GM12878 (cell line): ENCODE data around the gene PRPSAP1. TPM values are rescaled to one million over a fixed set of nuclear protein-coding genes. Genes with fewer than 3 reads are reported as not detected.

Experiments used
- ATAC-seq: fragments of 200-7000 bp; cut with Tn5 transposase; 3 replicates; pipeline ENCODE4 v1.9.1; 2020; ENCODE audit warnings: mild to moderate bottlenecking, moderate library complexity
- BruUV-seq: library from RNA; stranded (reverse); fragments of 400-500 nt; replicated peaks from 2 replicates; lab custom pipeline; 2021; lab: Mats Ljungman, UMichigan
- CTCF ChIA-PET: fragments of 300-600 bp; sonication (Branson Sonifier 250); formaldehyde crosslinking; extraction: SDS; loops from one replicate; lab custom pipeline; 2021; ENCODE audit warnings: inconsistent platforms; lab: Yijun Ruan, JAX
- POLR2A ChIA-PET: fragments of 350-600 bp; formaldehyde crosslinking; extraction: SDS; loops from one replicate; lab custom pipeline; 2021; ENCODE audit warnings: inconsistent platforms; lab: Charles Lee
- RAD21 ChIA-PET: fragments of 300-600 bp; sonication (Branson Sonifier 250); formaldehyde crosslinking; loops from one replicate; lab custom pipeline; 2023; ENCODE audit warnings: antibody characterized with exemption; ENCODE audit not compliant: unreplicated experiment; lab: Charles Lee
- SMC1A ChIA-PET: fragments of 300-600 bp; sonication (Branson Sonifier 250); formaldehyde crosslinking; loops from one replicate; lab custom pipeline; 2023; ENCODE audit not compliant: unreplicated experiment, uncharacterized antibody; lab: Charles Lee
- DNase-seq: peaks from one replicate; pipeline ENCODE4 v3.0.0-alpha.2; 2011; ENCODE audit warnings: low read depth, low spot score
- FAIRE-seq: peaks from 3 replicates; lab custom pipeline; 2011; peaks lifted over from hg19 to GRCh38; lab: Jason Lieb, UNC
- H2AFZ ChIP-seq: 2 replicates; pipeline ENCODE4 v1.6.0; 2011; ENCODE audit warnings: low read depth, low read length, control low read depth; ENCODE audit not compliant: control insufficient read depth
- H3K27ac ChIP-seq: 2 replicates; pipeline ENCODE4 v1.5.1; 2011; ENCODE audit warnings: control low read depth; ENCODE audit not compliant: control insufficient read depth, insufficient read depth
- H3K27me3 ChIP-seq, 2 experiments: replicated peaks in 1 of 2; 2 replicates each; pipeline versions ENCODE4 v1.6.0 to v1.6.1; 2011; ENCODE audit warnings: low read length in 1 of 2; ENCODE audit not compliant: control insufficient read depth in 2 of 2, insufficient read depth in 2 of 2
- H3K36me3 ChIP-seq, 2 experiments: 2 replicates each; pipeline ENCODE4 v1.5.1; 2011; ENCODE audit warnings: low read length in 1 of 2; ENCODE audit not compliant: control insufficient read depth in 2 of 2, insufficient read depth in 2 of 2
- H3K4me1 ChIP-seq: 2 replicates; pipeline ENCODE4 v1.6.1; 2011; ENCODE audit warnings: mild to moderate bottlenecking, low read length, moderate library complexity, mixed read lengths; ENCODE audit not compliant: control insufficient read depth, insufficient read depth
- H3K4me2 ChIP-seq: 2 replicates; pipeline ENCODE4 v1.6.0; 2011; ENCODE audit warnings: control low read depth; ENCODE audit not compliant: control insufficient read depth, insufficient read depth
- H3K4me3 ChIP-seq: fragments of 200-600 bp; sonication (generic); 2 replicates; pipeline ENCODE4 v1.5.1; 2016
- H3K79me2 ChIP-seq: 2 replicates; pipeline ENCODE4 v1.6.0; 2011; ENCODE audit warnings: low read length; ENCODE audit not compliant: control insufficient read depth, insufficient read depth
- H3K9ac ChIP-seq: 2 replicates; pipeline ENCODE4 v1.8.0; 2011; ENCODE audit warnings: low read length, control low read depth, mixed read lengths; ENCODE audit not compliant: control insufficient read depth, insufficient read depth
- H3K9me3 ChIP-seq: replicated peaks from 3 replicates; pipeline ENCODE4 v1.5.1; 2011; ENCODE audit warnings: mild to moderate bottlenecking, low read length; ENCODE audit not compliant: control insufficient read depth, insufficient read depth
- H4K20me1 ChIP-seq: 2 replicates; pipeline ENCODE4 v1.6.0; 2011; ENCODE audit not compliant: control insufficient read depth, insufficient read depth
- LARP7 ChIP-seq: fragments of 450-650 bp; IDR thresholded peaks from 2 replicates; pipeline ENCODE4 v1.6.1; 2017; ENCODE audit warnings: mild to moderate bottlenecking
- NFIC ChIP-seq: IDR thresholded peaks from 2 replicates; pipeline ENCODE4 v1.6.1; 2012; ENCODE audit warnings: low read depth, mild to moderate bottlenecking, inconsistent platforms, low read length, moderate library complexity
- NRF1 ChIP-seq: conservative IDR thresholded peaks from 2 replicates; pipeline ENCODE4 v1.6.1; 2011; ENCODE audit warnings: mild to moderate bottlenecking, low read depth, low read length, improper control_type of control experiment
- PAX8 ChIP-seq: fragments of 450-650 bp; IDR thresholded peaks from 2 replicates; pipeline ENCODE4 v1.6.1; 2017; ENCODE audit warnings: mild to moderate bottlenecking, moderate library complexity
- PML ChIP-seq: IDR thresholded peaks from 2 replicates; pipeline ENCODE4 v1.6.1; 2012; ENCODE audit warnings: low read length, inconsistent platforms
- POLR2AphosphoS5 ChIP-seq: IDR thresholded peaks from 2 replicates; pipeline ENCODE4 v1.6.1; 2011; ENCODE audit warnings: mild to moderate bottlenecking, low read length, inconsistent platforms
- RFX5 ChIP-seq: IDR thresholded peaks from 2 replicates; pipeline ENCODE4 v1.6.1; 2011; ENCODE audit warnings: low read depth, low read length, improper control_type of control experiment
- SMAD1 ChIP-seq: fragments of 450-650 bp; IDR thresholded peaks from 2 replicates; pipeline ENCODE4 v1.6.1; 2018; ENCODE audit warnings: mild to moderate bottlenecking, low read depth; ENCODE audit not compliant: partially characterized antibody
- WGBS: methylation state at CpG from one replicate; pipeline ENCODE4 v1.1.6; 2016; ENCODE audit warnings: low lambda C conversion rate; ENCODE audit not compliant: insufficient replicate concordance, insufficient coverage; ENCODE audit errors: missing lambda C conversion rate; 5-methylcytosine and 5-hydroxymethylcytosine counted together
- in situ Hi-C: fragments of 300-500 bp; cut with MboI; formaldehyde crosslinking; loops from 9 replicates; pipeline ENCODE4 v1.14.3; 2018; ENCODE audit warnings: mixed read lengths
- intact Hi-C: fragments of 100-400 bp; cut with micrococcal nuclease; formaldehyde crosslinking; loops from one replicate; pipeline ENCODE4 v1.14.2; 2022; ENCODE audit not compliant: unreplicated experiment
- polyA plus RNA-seq, 11 experiments: library from polyadenylated mRNA; depleted of rRNA in 4 of 11; unstranded in 6 of 11; stranded (reverse) in 5 of 11; fragments of >200 nt; fragmentation: Nextera tagmentation in 4 of 11; fragmentation: Illumina TruSeq in 1 of 11; extraction: Ambion mirVana in 4 of 11; extraction: Trizol in 1 of 11; gene quantifications; 1 replicate in 1 of 11; 2 replicates in 10 of 11; pipeline versions ENCODE4 v1.2.1 to v1.2.3, GENCODE V29; 2011 to 2016; ENCODE audit warnings: inconsistent platforms in 2 of 11, missing spikeins in 2 of 11, low read depth in 1 of 11
- total RNA-seq, 4 experiments: library from RNA; depleted of rRNA in 3 of 4; stranded (reverse); fragments of >200 nt in 3 of 4; fragmentation: Illumina TruSeq in 1 of 4; extraction: Trizol in 1 of 4; gene quantifications; 2 replicates each; pipeline versions ENCODE4 v1.2.1 to v1.2.3, GENCODE V29; 2013 to 2021
- TF ChIP-seq, protein P1 (sequence below): fragments of 450-650 bp; IDR thresholded peaks from 2 replicates; pipeline ENCODE4 v1.6.1; 2017; ENCODE audit warnings: low read depth, mild to moderate bottlenecking, moderate library complexity
- TF ChIP-seq, protein P2 (sequence below): fragments of 450-650 bp; IDR thresholded peaks from 2 replicates; pipeline ENCODE4 v1.6.1; 2017; ENCODE audit warnings: mild to moderate bottlenecking, moderate library complexity

The PRPSAP1 gene
- total and polyA plus RNA-seq, 10 of the 15 experiments (the other 5 are each of a cell fraction or from before 2014, with no cell fraction given), result 15.8 to 84.2 (median 44.2) TPM

DNA sequence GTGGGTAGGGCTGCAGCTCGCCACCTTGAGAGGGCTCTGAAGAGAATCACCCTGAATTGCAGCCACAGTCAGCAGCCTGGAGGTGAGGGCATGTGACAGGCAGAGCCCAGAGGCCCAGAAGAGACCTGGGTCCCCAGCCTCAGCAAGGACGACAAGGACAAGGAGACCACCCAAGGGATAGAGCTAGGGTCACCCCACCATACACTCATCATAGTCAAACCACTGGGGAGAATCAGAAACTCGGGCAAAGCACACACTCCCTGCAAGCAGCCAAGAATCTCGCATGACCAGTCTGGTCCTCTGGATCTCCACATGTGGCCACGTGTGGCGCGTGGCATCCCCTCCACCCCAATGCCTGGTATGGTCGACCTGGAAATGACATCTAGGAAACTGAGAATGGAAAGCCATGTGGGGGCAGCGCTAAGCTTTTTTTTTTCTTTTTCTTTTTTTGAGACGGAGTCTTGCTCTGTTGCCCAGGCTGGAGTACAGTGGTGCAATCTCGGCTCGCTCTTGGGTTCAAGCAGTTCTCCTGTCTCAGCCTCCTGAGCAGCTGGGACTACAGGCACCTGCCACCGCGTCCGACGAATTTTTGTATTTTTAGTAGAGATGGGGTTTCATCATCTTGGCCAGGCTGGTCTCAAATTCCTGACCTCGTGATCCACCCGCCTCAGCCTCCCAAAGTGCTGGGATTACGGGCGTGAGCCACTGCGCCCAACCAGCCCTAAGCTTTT lies 26.1 kb upstream of the PRPSAP1 start:
- Histone ChIP-seq H3K27ac (no peak overlapping the region), H3K4me1 (peaks cover 13% of the 10 kb centered on the region), H3K36me3 (no peaks in the 10 kb centered on the region), H4K20me1 (no peaks in the 10 kb centered on the region), H3K4me2 (no peak overlapping the region), H3K9ac (no peak overlapping the region), H3K79me2 (no peaks in the 10 kb centered on the region), H3K27me3 (peaks cover 0 to 2% of the 10 kb centered on the region in 2 experiments; a peak in 2 of 4 replicates), H3K9me3 (no peaks in the 10 kb centered on the region), H2AFZ (no peak overlapping the region), H3K4me3 (no peak overlapping the region)
- in situ Hi-C loops, result no loop called here
- 69% methylated on average over 21 of the region's 21 CpGs for WGBS
- BruUV-seq, result no TSS peak
- DNase-seq (no peak), ATAC-seq (no peak), FAIRE-seq (no peak)
- TF ChIP-seq PAX8, result no peak
- TF ChIP-seq POLR2AphosphoS5, result no peak
- no peak for TF ChIP-seq NRF1
- TF ChIP-seq RFX5, result no peak
- no peak for TF ChIP-seq LARP7
- SMC1A ChIA-PET, result interaction anchor here (0.9 kb wide), 1 partner anchor 69 kb away, joined by 3 read pairs; no protein-coding TSS in a partner anchor
- RAD21 ChIA-PET, result no interaction called here
- intact Hi-C loops, result loop anchor here (10.0 kb wide), 1 partner anchor 255 kb away; no protein-coding TSS in a partner anchor
- CTCF ChIA-PET, result interaction anchor here (2.3 to 2.7 kb wide), 3 partner anchors 18 to 79 kb away, joined by 7 to 8 read pairs (median 8); no protein-coding TSS in a partner anchor
- POLR2A ChIA-PET, result interaction anchor here (0.8 kb wide), 1 partner anchor 41 kb away, joined by 3 read pairs; no protein-coding TSS in a partner anchor

- ATAC-seq, result no peak
- CTCF ChIA-PET, result interaction anchor here (2.6 to 2.7 kb wide), 2 partner anchors 19 to 79 kb away, joined by 7 to 8 read pairs; no protein-coding TSS in a partner anchor
- TF ChIP-seq PML (no peak), SMAD1 (no peak), NFIC (no peak)
- TF ChIP-seq, protein P1, sequence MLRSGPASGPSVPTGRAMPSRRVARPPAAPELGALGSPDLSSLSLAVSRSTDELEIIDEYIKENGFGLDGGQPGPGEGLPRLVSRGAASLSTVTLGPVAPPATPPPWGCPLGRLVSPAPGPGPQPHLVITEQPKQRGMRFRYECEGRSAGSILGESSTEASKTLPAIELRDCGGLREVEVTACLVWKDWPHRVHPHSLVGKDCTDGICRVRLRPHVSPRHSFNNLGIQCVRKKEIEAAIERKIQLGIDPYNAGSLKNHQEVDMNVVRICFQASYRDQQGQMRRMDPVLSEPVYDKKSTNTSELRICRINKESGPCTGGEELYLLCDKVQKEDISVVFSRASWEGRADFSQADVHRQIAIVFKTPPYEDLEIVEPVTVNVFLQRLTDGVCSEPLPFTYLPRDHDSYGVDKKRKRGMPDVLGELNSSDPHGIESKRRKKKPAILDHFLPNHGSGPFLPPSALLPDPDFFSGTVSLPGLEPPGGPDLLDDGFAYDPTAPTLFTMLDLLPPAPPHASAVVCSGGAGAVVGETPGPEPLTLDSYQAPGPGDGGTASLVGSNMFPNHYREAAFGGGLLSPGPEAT, result no peak
- TF ChIP-seq, protein P2, sequence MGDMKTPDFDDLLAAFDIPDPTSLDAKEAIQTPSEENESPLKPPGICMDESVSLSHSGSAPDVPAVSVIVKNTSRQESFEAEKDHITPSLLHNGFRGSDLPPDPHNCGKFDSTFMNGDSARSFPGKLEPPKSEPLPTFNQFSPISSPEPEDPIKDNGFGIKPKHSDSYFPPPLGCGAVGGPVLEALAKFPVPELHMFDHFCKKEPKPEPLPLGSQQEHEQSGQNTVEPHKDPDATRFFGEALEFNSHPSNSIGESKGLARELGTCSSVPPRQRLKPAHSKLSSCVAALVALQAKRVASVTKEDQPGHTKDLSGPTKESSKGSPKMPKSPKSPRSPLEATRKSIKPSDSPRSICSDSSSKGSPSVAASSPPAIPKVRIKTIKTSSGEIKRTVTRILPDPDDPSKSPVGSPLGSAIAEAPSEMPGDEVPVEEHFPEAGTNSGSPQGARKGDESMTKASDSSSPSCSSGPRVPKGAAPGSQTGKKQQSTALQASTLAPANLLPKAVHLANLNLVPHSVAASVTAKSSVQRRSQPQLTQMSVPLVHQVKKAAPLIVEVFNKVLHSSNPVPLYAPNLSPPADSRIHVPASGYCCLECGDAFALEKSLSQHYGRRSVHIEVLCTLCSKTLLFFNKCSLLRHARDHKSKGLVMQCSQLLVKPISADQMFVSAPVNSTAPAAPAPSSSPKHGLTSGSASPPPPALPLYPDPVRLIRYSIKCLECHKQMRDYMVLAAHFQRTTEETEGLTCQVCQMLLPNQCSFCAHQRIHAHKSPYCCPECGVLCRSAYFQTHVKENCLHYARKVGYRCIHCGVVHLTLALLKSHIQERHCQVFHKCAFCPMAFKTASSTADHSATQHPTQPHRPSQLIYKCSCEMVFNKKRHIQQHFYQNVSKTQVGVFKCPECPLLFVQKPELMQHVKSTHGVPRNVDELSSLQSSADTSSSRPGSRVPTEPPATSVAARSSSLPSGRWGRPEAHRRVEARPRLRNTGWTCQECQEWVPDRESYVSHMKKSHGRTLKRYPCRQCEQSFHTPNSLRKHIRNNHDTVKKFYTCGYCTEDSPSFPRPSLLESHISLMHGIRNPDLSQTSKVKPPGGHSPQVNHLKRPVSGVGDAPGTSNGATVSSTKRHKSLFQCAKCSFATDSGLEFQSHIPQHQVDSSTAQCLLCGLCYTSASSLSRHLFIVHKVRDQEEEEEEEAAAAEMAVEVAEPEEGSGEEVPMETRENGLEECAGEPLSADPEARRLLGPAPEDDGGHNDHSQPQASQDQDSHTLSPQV, result no peak
Observed at GRCh38 chr17:76379275-76379641, 25.5 kb upstream of the PRPSAP1 start.

More at GRCh38 chr17:76379275-76379641, 25.5 kb upstream of the PRPSAP1 start:
- RAD21 ChIA-PET, result no interaction called here
- Histone ChIP-seq H3K4me3 (no peak overlapping the region), H3K9ac (no peak overlapping the region), H3K36me3 (no peaks in the 10 kb centered on the region), H2AFZ (no peak overlapping the region), H3K79me2 (no peaks in the 10 kb centered on the region), H3K27ac (no peak overlapping the region), H3K4me2 (no peak overlapping the region), H3K9me3 (no peaks in the 10 kb centered on the region), H3K4me1 (peaks cover 9% of the 10 kb centered on the region), H3K27me3 (peaks cover 0 to 2% of the 10 kb centered on the region in 2 experiments; a peak in 2 of 4 replicates), H4K20me1 (no peaks in the 10 kb centered on the region)
- intact Hi-C loops (no loop called here), in situ Hi-C loops (no loop called here)
- BruUV-seq, result no TSS peak
- WGBS, result 44% methylated on average over 11 of the region's 11 CpGs
- DNase-seq (no peak), FAIRE-seq (no peak)
- SMC1A ChIA-PET, result no interaction called here
- POLR2A ChIA-PET, result interaction anchor here (0.6 to 0.8 kb wide), 2 partner anchors 41 to 583 kb away, joined by 3 read pairs; no protein-coding TSS in a partner anchor
